Keratinocyte (primary cell): Measurements from ENCODE around the gene PTPRD. TPM values are rescaled to one million over a fixed set of nuclear protein-coding genes. Genes with fewer than 3 reads are reported as not detected.

Experiments used
- DNase-seq: peaks from one replicate; pipeline ENCODE4 v3.0.0-alpha.2; 2011; ENCODE audit warnings: low read depth, missing footprints, low spot score
- FAIRE-seq: peaks from 2 replicates; lab custom pipeline; 2011; peaks lifted over from hg19 to GRCh38; lab: Jason Lieb, UNC
- H2AFZ ChIP-seq: 2 replicates; pipeline ENCODE4 v1.6.0; 2012; ENCODE audit warnings: low read length, control low read depth, inconsistent platforms; ENCODE audit not compliant: control insufficient read depth
- H3K27ac ChIP-seq: 2 replicates; pipeline ENCODE4 v1.5.1; 2011; ENCODE audit warnings: low read length; ENCODE audit not compliant: control insufficient read depth, insufficient read depth
- H3K27me3 ChIP-seq: 3 replicates; pipeline ENCODE4 v1.6.0; 2011; ENCODE audit warnings: low read length; ENCODE audit not compliant: control insufficient read depth, insufficient read depth; ENCODE audit errors: extremely low read depth
- H3K36me3 ChIP-seq, 2 experiments: 2 replicates in 1 of 2; 3 replicates in 1 of 2; pipeline ENCODE4 v1.5.1; 2011; ENCODE audit warnings: low read length in 2 of 2, mild to moderate bottlenecking in 1 of 2; ENCODE audit not compliant: control insufficient read depth in 2 of 2, insufficient read depth in 2 of 2; ENCODE audit errors: extremely low read depth in 1 of 2
- H3K4me1 ChIP-seq: 3 replicates; pipeline ENCODE4 v1.5.1; 2011; ENCODE audit warnings: low read length; ENCODE audit not compliant: control insufficient read depth, insufficient read depth; ENCODE audit errors: extremely low read depth
- H3K4me2 ChIP-seq: 3 replicates; pipeline ENCODE4 v1.6.0; 2011; ENCODE audit warnings: low read depth, low read length; ENCODE audit not compliant: control insufficient read depth, insufficient read depth; ENCODE audit errors: extremely low read depth
- H3K4me3 ChIP-seq, 3 experiments: fragments of 200-600 bp in 1 of 3; sonication (generic) in 1 of 3; 2 replicates in 2 of 3; 3 replicates in 1 of 3; pipeline ENCODE4 v1.5.1; 2011 to 2016; ENCODE audit warnings: low read length in 3 of 3, mild to moderate bottlenecking in 3 of 3, control low read depth in 2 of 3, inconsistent platforms in 1 of 3, low read depth in 1 of 3, mixed read lengths in 1 of 3, mixed run types in 1 of 3, moderate library complexity in 1 of 3; ENCODE audit not compliant: control insufficient read depth in 2 of 3, insufficient read depth in 2 of 3; ENCODE audit errors: extremely low read depth in 1 of 3
- H3K79me2 ChIP-seq: 2 replicates; pipeline ENCODE4 v1.6.0; 2012; ENCODE audit warnings: low read length; ENCODE audit not compliant: control insufficient read depth, insufficient read depth
- H3K9ac ChIP-seq: 3 replicates; pipeline ENCODE4 v1.6.0; 2011; ENCODE audit warnings: low read length; ENCODE audit not compliant: control insufficient read depth, insufficient read depth; ENCODE audit errors: extremely low read depth
- H3K9me1 ChIP-seq: 3 replicates; pipeline ENCODE4 v1.6.0; 2011; ENCODE audit warnings: low read length; ENCODE audit not compliant: control insufficient read depth, insufficient read depth; ENCODE audit errors: extremely low read depth
- H3K9me3 ChIP-seq: 2 replicates; pipeline ENCODE4 v1.5.1; 2012; ENCODE audit warnings: low read depth, low read length; ENCODE audit not compliant: control insufficient read depth
- H4K20me1 ChIP-seq: 3 replicates; pipeline ENCODE4 v1.6.0; 2011; ENCODE audit warnings: low read length; ENCODE audit not compliant: control insufficient read depth, insufficient read depth; ENCODE audit errors: extremely low read depth
- CTCF ChIP-seq, 3 experiments: IDR thresholded peaks in 1 of 3; conservative IDR thresholded peaks in 1 of 3; optimal IDR thresholded peaks in 1 of 3; 2 replicates in 2 of 3; 3 replicates in 1 of 3; pipeline versions ENCODE3 to v1.5.1; 2011; ENCODE audit warnings: low read length in 3 of 3, mild to moderate bottlenecking in 3 of 3, moderate library complexity in 2 of 3, control low read depth in 1 of 3, inconsistent platforms in 1 of 3; ENCODE audit not compliant: insufficient read depth in 2 of 3; ENCODE audit errors: extremely low read depth in 1 of 3
- EZH2 ChIP-seq: IDR thresholded peaks from one replicate; pipeline ENCODE4 v1.6.1; 2012; ENCODE audit warnings: inconsistent platforms, mild to moderate bottlenecking, low read length, moderate library complexity
- dilution Hi-C: fragments of 300-500 bp; cut with MboI; formaldehyde crosslinking; loops from one replicate; pipeline ENCODE4 v1.7.0; 2020; ENCODE audit warnings: low sequenced_read_pairs; ENCODE audit not compliant: extremely low pct_ligation_motif_present
- polyA plus RNA-seq, 5 experiments: library from polyadenylated mRNA; depleted of rRNA in 3 of 5; stranded (reverse) in 3 of 5; stranded (forward) in 1 of 5; unstranded in 1 of 5; fragments of >200 nt; gene quantifications; 1 replicate in 1 of 5; 2 replicates in 3 of 5; 3 replicates in 1 of 5; pipeline versions ENCODE4 v1.2.1 to v1.2.3, GENCODE V29; 2011 to 2012; ENCODE audit warnings: missing spikeins in 2 of 5, low read depth in 1 of 5, low replicate concordance in 1 of 5

PTPRD gene
- polyA plus RNA-seq, 1 donor (not counting 4 experiments of a cell fraction or from before 2014, with no cell fraction given): 0.10 TPM

- Histone ChIP-seq H3K9me1 (no peaks in the 10 kb centered on the region), H3K79me2 (no peaks in the 10 kb centered on the region), H3K27me3 (no peaks in the 10 kb centered on the region), H2AFZ (no peak overlapping the region), H3K27ac (no peak overlapping the region), H3K4me3 (no peak overlapping the region), H3K4me1 (no peaks in the 10 kb centered on the region), H3K36me3 (no peaks in the 10 kb centered on the region), H3K4me2 (no peak overlapping the region), H3K9me3 (no peaks in the 10 kb centered on the region), H3K9ac (no peak overlapping the region), H4K20me1 (no peaks in the 10 kb centered on the region)
- no peak for DNase-seq
- TF ChIP-seq CTCF (optimal IDR thresholded peaks at IDR 0.05 in 1 of 3, IDR thresholded peaks at IDR 0.05 in 1 of 3, conservative IDR thresholded peaks at IDR 0.05 in 1 of 3; ENCODE audit: extremely low read depth in 1 of 3, insufficient read depth in 2 of 3, low read length in 3 of 3) (no peak), EZH2 (no peak)
- dilution Hi-C loops: no loop called here
- no peak for FAIRE-seq
Measured at GRCh38 chr9:9792144-9792857, 820.5 kb downstream of the PTPRD start.

- Histone ChIP-seq H3K27ac (no peak overlapping the region), H3K36me3 (no peaks in the 10 kb centered on the region), H3K9ac (no peak overlapping the region), H3K9me1 (no peaks in the 10 kb centered on the region), H3K27me3 (no peaks in the 10 kb centered on the region), H3K9me3 (no peaks in the 10 kb centered on the region), H3K4me1 (no peaks in the 10 kb centered on the region), H3K79me2 (no peaks in the 10 kb centered on the region), H3K4me2 (no peak overlapping the region), H4K20me1 (no peaks in the 10 kb centered on the region), H2AFZ (no peak overlapping the region), H3K4me3 (no peak overlapping the region)
- FAIRE-seq (no peak), DNase-seq (no peak)
- TF ChIP-seq EZH2 (no peak), CTCF (optimal IDR thresholded peaks at IDR 0.05 in 1 of 3, IDR thresholded peaks at IDR 0.05 in 1 of 3, conservative IDR thresholded peaks at IDR 0.05 in 1 of 3; ENCODE audit: extremely low read depth in 1 of 3, insufficient read depth in 2 of 3, low read length in 3 of 3) (no peak)
- dilution Hi-C loops: no loop called here
Measured at GRCh38 chr9:9791611-9792010, 821.2 kb downstream of the PTPRD start.
